Measurements from ENCODE around the gene MLXIP.

GRCh38 chr12:122137229-122137628 lies 58.7 kb downstream of the MLXIP start:
- TF ChIP-seq CHD1 (IDR thresholded peaks at IDR 0.05; ENCODE audit: low read depth, low read length) (no peak), RFX5 (IDR thresholded peaks at IDR 0.05; ENCODE audit: borderline replicate concordance, low read depth, low read length) (no peak), CTCF (IDR thresholded peaks at IDR 0.05; ENCODE audit: control extremely low read depth in 1 of 3, insufficient read depth in 1 of 3, low read depth in 1 of 3, low read length in 3 of 3) (peak in 2 of 3 experiments; percentile 77 to 84; a peak in 3 of 4 replicates), CEBPB (IDR thresholded peaks at IDR 0.05; ENCODE audit: low read depth, low read length) (no peak)
